Right forelimb (tissue), 1 donor: ENCODE data around the gene MAGOH.
"Not testable (repeated sequence)": the region's sequence is repeated elsewhere in the genome, so short reads cannot be mapped to it uniquely, and the experiment has no call there.

Experiments used
- DNase-seq: peaks from one replicate; pipeline ENCODE4 v3.0.0-alpha.2; 2018

Gene MAGOH

DNA sequence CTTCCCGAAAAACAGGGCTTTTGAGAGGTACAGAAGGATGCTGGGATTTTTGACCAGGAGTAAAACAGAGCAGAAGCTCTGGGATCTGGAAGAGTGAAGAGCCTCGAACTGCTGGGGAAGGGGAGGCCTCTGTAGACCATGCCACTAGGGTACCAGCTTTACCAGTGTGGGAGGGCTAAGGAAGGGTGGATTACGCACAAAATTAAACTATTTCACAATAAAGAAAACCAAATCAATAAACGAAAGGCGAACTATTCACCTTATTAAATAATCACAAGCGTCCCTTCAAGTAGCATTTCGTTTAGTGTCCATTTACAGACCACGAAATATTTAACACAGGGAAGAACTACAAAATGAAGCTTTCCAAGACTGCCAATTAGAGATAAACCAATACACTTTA, 18.6 kb downstream of the MAGOH start:
- DNase-seq = no peak

DNA sequence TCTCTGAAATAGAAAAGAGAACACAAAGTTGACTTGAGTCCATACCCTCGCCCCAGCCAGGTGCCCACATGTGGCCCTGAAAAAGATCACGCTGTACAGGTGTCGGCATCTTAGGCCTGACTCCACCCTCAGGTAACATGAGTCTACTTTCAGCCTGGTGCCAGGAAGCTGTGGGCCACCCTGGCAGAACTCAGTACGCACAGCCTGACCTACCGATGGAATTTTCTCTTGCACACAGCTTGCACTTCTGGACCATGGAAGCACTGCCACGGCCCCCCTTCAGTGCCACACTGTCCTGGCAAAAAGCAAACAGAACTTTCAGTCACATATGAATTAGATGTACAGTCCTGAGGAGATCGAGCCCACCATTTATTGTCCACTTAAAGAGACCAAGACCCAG, 20.1 kb downstream of the MAGOH start:
- DNase-seq = no peak

DNA sequence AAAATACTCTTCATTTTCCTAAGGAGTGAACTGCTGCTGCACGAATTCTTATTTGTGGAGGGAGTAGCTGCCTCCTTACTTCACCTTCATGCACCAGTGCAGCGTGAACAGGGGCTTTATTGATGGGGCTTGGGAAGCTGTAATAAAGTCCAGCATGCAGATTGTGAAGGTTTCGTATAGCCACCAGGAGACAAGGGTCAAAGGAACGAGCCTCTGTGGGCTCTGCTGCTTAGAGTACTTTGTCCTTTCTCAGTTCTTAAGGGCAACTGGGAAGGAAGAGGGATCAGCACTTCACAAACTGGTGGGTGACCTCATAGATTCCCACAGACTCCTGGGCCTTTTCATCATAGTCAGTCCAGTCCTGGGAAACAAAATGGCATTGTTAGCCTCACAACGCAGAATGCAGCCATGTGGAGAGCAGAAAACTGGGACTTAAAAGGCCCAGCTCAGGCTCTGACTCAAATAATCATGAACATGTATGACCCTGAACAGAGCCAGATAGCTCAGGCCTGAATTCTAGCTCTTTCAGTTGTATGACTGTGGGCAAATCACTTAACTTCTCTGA, 23.9 kb downstream of the MAGOH start:
- DNase-seq = no peak

DNA sequence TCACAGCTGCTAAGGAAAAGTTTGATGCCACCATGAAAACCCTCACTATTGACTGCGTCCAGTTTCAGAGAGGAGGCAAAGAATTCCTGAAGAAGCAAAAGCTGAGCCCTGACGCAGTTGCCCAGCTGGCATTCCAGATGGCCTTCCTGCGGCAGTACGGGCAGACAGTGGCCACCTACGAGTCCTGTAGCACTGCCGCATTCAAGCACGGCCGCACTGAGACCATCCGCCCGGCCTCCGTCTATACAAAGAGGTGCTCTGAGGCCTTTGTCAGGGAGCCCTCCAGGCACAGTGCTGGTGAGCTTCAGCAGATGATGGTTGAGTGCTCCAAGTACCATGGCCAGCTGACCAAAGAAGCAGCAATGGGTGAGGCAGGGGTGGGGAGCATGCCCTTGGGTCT, 27.4 kb downstream of the MAGOH start:
- no peak for DNase-seq

DNA sequence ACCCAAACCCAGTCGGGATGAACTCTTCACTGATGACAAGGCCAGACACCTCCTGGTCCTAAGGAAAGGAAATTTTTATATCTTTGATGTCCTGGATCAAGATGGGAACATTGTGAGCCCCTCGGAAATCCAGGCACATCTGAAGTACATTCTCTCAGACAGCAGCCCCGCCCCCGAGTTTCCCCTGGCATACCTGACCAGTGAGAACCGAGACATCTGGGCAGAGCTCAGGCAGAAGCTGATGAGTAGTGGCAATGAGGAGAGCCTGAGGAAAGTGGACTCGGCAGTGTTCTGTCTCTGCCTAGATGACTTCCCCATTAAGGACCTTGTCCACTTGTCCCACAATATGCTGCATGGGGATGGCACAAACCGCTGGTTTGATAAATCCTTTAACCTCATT, 28.0 kb downstream of the MAGOH start:
- DNase-seq = no peak

DNA sequence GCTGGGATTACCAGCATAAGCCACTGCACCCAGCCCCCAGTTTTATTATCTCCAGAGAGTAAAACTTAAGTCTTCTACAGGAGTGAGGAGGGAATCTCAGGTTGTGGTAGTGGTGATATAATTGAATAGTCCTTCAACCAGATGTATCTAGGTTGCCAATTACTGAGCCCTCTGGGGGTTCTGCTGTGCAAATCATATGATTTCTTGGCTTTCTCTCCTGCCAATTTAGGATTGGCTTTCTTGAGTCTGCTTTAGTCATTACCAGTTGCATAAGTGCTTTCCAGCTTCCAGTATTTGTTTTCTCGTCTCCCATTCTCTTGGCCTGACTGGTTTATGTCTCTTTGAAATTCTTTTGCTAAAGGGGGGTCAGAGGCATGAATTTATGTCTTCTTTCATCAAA, 30.6 kb downstream of the MAGOH start:
- no peak for DNase-seq

DNA sequence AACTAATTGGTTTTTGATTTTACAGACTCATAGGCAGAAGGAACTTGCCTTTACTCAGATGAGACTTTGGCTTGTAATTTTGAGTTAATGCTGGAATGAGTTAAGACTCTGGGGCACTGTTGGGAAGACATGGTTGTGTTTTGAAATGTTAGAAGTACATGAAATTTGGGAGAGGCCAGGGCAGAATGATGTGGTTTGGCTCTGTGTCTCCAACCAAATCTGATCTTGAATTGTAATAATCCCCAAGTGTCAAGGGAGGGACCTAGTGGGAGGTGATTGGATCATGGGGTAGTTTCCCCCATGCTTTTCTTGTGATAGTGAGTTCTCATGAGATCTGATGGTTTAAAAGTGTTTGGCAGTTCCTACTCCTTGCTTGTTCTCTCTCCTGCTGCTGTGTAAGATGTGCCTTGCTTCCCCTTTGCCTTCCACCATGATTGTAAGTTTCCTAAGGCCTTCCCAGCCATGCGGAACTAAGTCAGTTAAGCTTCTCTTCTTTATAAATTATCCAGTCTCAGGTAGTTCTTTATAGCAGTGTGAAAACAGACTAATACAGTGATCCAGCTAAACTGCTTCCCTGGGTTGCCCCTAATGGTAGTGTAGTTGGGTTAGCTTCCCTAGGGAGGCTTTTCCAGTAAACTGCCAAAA, 31.5 kb downstream of the MAGOH start:
- no peak for DNase-seq

DNA sequence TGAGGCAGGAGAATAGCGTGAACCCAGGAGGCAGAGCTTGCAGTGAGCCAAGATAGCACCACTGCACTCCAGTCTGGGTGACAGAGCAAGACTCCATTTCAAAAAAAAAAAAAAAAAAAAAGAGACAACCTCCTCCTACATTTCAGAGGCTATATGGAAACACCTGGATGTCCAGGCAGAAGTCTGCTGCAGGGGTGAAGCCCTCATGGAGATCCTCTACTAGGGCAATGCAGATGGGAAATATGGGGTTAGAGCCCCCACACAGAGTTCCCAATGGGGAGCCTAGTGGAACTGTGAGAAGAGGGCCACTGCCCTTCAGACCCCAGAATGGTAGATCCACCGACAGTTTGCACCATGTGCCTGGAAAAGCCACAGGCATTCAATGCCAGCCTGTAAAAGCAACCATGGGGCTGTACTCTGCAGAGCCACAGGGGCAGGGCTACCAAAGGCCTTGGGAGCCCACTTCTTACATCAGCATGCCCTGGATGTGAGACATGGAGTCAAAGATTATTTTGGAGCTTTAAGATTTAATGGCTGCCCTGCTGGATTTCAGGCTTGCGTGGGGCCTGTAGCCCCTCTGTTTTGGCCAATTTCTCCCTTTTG, 32.1 kb downstream of the MAGOH start:
- not testable (repeated sequence) for DNase-seq

DNA sequence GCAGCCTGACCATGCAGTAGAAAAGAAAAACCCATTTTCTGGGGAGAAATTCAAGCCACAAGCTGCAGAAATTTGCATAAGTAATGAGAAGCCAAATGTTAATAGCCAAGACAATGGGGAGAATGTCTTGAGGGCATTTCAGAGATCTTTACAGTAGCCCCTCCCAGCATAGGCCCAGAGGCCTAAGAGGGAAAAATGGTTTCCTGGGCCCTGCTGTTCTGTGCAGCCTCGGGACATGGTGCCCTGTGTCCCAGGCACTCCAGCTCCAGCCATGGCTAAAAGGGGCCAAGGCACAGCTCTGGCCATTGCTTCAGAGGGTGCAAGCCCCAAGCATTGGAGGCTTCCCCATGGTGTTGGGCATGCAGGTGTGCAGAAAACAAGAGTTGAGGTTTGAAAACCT, 32.8 kb downstream of the MAGOH start:
- DNase-seq = not testable (repeated sequence)

DNA sequence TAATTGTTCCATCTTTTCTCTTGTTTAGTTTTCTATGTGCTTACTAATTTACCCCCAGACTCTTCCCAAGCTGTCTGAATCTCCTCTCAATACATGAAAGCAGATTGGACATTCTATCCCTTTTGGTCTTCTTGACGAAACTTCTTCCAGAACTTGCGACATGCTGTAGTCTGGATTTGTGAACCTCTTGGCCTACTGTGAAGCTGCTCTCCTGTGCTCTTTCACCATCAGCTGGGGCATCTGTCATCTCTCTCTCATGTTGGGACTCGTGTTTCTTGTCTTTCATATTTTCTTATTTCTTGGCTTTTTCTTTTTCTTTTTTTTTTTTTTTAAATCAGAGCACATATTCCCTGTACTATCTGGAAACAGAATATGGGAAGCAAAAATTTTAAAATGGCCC, 34.9 kb downstream of the MAGOH start:
- no peak for DNase-seq

DNA sequence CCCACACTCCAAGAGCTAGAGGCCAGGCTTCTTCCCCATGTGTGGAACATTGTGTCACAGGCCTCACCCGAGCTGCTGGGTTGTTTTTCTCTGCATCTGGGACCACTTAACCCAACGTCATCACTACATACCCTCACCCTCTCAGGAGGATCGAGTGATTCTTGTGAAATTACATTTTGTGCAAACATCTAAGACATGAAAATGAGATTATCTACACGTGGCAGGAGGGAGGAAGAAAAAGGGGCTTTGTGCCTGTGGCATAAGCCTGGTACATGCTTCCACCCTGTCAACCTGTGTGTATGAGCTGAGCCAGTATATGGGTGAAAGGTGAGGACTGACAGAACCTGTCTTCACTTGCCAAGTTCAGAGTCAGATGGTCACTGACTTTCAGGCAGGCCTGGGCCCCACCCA, 40.1 kb downstream of the MAGOH start:
- DNase-seq = no peak

DNA sequence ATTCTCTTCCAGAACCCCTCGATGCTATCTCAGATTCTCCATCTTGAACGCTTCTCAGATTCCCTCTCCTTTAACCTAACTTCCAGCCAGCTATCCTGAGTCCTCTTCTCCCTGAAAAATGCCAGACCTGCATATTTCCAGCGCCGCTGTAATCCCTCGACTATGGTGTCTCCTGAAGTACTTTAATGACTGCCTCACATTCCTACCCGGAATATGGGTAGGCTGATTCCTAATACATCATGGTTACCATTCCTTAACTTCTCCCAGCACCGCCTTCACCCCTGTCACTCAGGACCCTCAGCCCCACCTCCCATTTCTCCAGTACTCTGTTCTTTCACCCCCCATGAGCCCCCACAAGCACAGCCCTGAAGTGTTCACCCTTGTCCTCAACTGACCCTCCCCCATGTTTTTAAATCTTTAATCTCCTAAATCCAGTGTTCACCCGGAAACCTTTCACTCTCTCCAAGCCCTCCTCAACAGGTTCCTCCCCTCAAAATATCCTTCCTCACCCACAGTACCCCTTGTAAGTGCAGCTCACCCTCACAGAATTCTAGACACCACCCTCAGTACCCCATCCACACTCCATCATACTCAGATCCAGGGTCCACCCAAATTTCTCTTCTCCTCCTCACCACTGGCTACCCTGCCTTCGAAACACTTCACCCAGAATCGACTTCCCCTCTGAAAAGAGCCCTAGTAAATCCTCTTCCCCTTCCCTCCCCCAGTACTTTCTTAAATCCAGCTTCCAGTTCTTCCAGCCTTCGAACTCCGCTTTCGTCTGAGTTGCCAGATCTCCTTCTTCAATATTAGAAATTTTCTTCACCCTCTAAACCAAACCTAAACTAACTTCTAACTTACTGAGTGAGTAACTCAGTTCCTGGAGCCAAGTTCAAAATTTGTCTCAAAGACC, 40.8 kb downstream of the MAGOH start:
- no peak for DNase-seq

DNA sequence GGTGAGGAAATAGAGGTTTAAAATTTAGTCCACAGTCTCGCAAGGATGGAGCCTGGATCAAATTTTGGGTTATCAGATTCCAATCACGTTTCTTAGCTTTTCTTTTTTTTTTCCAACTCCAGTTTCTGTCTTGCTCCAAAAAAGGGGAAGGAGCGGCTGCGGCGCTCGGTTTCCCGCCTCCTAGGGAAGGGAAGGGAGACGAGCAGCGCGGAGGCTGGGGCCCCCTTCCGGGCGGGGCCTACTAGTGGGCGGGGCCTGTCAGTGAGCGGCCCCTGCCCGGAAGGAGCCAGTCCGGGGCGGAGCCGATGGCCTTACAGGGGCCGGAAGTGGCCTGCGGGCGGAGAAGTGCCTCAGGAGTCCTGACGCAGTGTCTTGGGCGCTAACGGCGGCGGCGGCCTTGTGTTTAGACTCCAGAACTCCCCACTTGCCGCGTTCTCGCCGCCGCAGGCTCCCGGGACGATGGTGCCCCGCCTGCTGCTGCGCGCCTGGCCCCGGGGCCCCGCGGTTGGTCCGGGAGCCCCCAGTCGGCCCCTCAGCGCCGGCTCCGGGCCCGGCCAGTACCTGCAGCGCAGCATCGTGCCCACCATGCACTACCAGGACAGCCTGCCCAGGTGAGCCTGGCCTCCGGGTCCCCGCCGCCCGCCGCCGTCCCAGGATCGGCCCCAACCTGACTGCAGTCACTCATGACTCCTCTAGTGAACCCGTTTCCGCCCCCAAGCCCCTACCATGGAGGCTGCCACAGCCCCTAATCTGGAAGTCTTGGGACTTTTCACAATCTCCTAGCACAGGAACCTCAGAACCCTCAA, 41.6 kb downstream of the MAGOH start, which contains the start of gene CPT2:
TSS of gene CPT2 (plus strand) at position 340 of the 806 bp plus-strand sequence. CDS start at position 460, 120 bp downstream.
- DNase-seq = peak; percentile 94

DNA sequence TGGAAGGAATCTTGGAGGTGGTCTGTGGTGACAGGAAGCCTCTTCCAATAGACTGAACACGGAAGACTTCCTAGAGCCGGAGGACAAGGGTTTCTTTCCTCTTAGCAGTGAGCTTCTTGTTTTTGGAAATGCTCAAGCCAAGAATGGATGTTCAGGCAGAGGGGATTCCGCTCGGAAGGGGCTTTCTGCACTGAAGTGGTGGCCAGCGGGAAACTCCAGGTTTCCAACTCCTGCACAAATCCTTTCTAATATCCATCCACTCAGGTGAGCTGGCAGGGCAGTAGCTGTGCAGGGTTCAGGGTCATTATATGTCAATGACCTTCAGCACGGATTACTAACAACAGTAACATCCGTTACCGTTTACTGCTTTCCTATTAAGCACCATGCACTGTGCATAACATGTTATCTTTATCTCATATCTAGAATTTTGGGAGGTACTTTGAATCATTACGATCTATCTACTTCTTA, 42.3 kb downstream of the MAGOH start:
- DNase-seq = no peak

DNA sequence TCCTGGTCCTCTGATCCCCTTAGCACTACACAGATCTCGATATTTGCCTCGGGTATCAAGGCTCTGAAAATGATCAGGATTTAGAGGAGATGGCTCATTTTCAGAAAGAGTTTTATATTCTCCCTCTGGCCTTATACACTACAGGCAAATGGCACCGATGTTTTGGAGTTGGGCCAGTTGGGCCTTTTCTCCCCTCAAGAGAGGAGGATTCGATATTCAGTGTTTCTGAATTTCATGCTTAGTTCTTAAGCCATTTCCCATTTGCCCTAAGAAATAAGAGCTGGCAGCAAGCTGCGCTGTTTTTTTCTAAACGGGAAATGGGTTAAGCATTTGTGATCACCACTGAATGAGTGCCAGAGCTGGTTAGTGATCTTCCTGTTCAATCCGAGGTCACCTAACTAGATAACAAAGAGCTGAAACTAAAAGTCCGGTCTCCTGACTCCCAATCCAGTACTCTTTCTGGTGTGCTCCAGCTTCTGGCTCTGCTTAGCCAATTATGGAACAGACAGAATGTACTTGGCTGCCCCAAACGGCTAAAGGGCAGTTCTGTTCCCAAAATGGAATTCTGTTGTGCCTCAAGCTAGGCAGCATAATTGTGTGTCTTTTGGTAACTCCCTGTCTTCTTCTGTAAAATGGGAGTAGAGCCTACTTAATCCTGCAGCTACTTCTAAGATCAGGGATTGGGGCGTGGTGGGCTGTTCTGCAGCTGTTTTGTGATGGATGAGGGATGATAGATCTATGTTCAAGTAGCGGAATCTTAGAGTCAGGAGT, 42.9 kb downstream of the MAGOH start:
- DNase-seq = no peak

DNA sequence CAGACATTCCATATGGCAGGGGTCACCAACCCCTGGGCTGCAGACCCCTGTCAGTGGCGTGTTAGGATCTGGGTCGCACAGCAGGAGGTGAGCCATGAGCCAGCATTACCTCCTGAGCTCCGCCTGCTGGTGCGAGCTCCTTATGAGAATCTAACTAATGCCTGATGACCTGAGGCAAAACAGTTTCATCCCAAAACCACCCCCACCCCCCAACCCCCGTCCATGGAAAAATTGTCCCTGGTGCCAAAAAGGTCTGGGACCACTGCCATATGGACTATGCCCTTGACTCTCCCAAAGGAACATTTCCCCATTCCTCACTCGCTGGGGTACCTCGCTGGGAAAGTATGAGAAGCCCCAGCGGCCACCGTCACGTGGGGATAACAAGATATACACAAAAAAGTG, 48.1 kb downstream of the MAGOH start:
- no peak for DNase-seq

DNA sequence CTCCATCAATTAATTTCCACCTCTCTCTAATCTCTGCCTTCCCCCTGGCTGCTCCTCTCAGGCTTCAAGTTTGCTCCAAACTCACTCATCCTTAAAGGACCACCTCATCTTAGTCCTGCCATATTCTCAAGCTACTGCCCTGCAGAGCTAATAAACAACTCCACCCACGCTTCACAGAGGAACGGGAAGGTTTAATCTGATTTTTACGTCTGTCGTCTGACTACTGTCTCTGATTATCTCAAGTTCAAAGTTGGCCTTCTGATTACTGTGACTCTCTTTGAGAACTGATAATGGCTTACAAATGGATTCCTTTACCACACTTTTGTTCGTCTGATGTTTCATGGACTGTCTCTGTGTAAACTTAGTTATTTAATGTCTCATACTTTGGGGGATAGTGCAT, 49.3 kb downstream of the MAGOH start:
- no peak for DNase-seq

DNA sequence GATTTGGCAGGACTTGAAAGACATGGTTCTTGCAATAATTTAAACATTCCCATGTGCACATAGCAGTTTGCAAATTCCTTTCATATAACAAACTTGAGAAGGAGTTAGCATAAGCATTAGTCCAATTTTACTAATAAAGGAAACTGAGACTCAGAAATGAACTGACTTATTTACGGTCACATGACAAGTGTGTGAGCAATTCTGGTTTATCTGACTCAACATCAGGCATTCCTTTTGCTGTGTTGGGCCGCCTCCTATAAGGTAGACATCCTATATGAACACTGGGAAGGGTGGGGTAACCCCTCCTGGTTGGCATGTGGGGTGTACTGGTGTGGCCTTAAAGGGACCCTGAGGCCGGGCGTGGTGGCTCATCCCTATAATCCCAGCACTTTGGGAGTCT, 50.2 kb downstream of the MAGOH start:
- DNase-seq = no peak

DNA sequence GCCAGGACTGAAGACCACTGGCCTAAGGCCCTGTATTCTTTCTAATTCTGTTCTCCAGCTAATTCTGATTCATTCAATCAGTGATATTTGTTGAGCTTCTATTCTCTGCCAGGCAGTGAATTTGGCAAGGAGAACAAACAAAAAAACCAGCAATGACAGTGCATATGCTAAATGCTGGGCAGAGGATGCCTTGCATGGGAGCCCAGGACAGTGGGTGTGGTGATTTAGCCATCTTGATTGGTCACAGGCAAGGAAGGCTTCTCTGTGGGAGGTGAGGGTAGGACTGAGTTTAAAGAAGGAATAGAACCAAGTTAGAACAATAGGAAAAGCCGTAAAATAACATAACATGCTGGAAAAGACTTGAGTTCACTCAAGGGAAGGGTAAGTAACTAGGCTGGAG, 50.9 kb downstream of the MAGOH start:
- DNase-seq = no peak

DNA sequence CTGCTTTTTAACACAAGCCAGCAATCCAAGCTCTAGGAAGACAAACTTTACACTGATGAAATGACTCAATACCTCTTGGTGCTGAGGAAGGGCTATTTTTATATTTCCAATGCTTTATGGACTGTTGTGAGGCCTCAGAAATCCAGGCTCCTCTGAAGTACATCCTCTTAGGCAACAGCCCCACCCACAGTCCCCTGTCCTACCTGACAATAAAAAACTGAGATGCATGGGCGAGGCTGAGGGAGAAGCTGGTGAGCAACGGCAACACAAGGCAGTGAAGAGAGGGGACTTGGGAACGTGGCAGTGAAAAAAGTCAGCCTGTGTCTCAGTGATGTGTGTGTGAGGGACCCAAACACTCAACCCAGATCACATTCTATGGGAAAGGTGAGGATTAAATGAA, 51.8 kb downstream of the MAGOH start:
- DNase-seq = no peak

DNA sequence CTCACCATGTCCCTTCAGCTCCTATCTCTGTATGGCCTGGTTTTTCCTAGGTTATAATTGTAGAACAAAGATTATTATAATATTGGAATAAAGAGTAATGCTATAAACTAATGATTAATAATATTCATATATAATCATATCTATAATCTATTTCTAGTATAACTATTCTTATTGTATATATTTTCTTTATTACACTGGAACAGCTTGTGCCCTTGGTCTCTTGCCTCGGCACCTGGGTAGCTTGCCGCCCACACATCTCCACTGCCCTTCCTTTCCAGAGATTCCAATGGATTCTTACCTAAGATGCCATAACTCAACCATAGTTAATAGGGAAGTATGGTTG, 52.4 kb downstream of the MAGOH start:
- not testable (repeated sequence) for DNase-seq
